Gastrocnemius medialis (tissue), 4 donors: ENCODE measurements around the gene TFCP2L1. TPM values are rescaled to one million over a fixed set of nuclear protein-coding genes. Genes with fewer than 3 reads are reported as not detected.

Source experiments
- ATAC-seq, 2 donors: fragments of 150-250 bp; one replicate each; pipeline ENCODE4 v1.9.1; 2016
- DNase-seq, 2 donors: peaks; one replicate each; pipeline ENCODE4 v3.0.0-alpha.2; 2019
- H3K27ac ChIP-seq, 4 donors: fragments of 200-600 bp; sonication (generic); 1 replicate in 1 of 4; 2 replicates in 3 of 4; pipeline ENCODE4 v1.5.1; 2016 to 2018; ENCODE audit warnings: mild to moderate bottlenecking in 2 of 4, moderate library complexity in 1 of 4
- H3K27me3 ChIP-seq, 3 donors: fragments of 200-600 bp; sonication (generic) in 2 of 3; 1 replicate in 1 of 3; 2 replicates in 2 of 3; pipeline versions ENCODE4 v1.5.1 to v1.6.0; 2016 to 2019; ENCODE audit warnings: mild to moderate bottlenecking in 1 of 3, moderate library complexity in 1 of 3
- H3K36me3 ChIP-seq, 2 donors: fragments of 200-600 bp; sonication (generic) in 1 of 2; one replicate each; pipeline ENCODE4 v1.5.1; 2017 to 2018
- H3K4me1 ChIP-seq, 2 donors: fragments of 200-600 bp; sonication (generic) in 1 of 2; one replicate each; pipeline ENCODE4 v1.5.1; 2016 to 2017; ENCODE audit warnings: mild to moderate bottlenecking in 2 of 2
- H3K4me3 ChIP-seq, 4 donors: fragments of 200-600 bp; sonication (generic) in 3 of 4; 1 replicate in 1 of 4; 2 replicates in 3 of 4; pipeline ENCODE4 v1.5.1; 2016 to 2019; ENCODE audit warnings: mild to moderate bottlenecking in 2 of 4
- H3K9me3 ChIP-seq, 3 donors: fragments of 200-600 bp; sonication (generic) in 2 of 3; 1 replicate in 1 of 3; 2 replicates in 2 of 3; pipeline ENCODE4 v1.5.1; 2016 to 2019
- POLR2A ChIP-seq, 2 donors: fragments of 450-650 bp; IDR thresholded peaks; one replicate each; pipeline ENCODE4 v1.6.1; 2017; ENCODE audit warnings: antibody characterized with exemption in 2 of 2, mild to moderate bottlenecking in 2 of 2, moderate library complexity in 2 of 2
- in situ Hi-C, 4 donors: fragments of 200-750 bp; cut with MboI; loops; one replicate each; pipeline versions ENCODE4 v1.15.0 to v1.8.0; 2017; ENCODE audit warnings: low sequenced_read_pairs in 4 of 4
- intact Hi-C: fragments of 100-400 bp; cut with DNase I; formaldehyde crosslinking; loops from one replicate; pipeline ENCODE4 v1.15.1; 2023; ENCODE audit warnings: low total_unique reads
- total RNA-seq, 4 donors: library from RNA; depleted of rRNA; stranded (reverse); fragments of >200 nt; gene quantifications; one replicate each; pipeline versions ENCODE4 v1.1.0 to v1.2.3, GENCODE V29; 2016
- TF ChIP-seq, protein P1 (sequence below), 5 experiments: fragments of 450-650 bp in 3 of 5; fragments of 200-600 bp in 2 of 5; sonication (generic) in 2 of 5; IDR thresholded peaks in 4 of 5; conservative IDR thresholded peaks in 1 of 5; 1 replicate in 4 of 5; 2 replicates in 1 of 5; pipeline ENCODE4 v1.5.1; 2016 to 2019; ENCODE audit warnings: antibody characterized with exemption in 5 of 5, mild to moderate bottlenecking in 3 of 5, moderate library complexity in 3 of 5

TFCP2L1 gene
- total RNA-seq, 4 donors from 2014 or later, result 1.2 to 3.2 (median 1.8) TPM

DNA sequence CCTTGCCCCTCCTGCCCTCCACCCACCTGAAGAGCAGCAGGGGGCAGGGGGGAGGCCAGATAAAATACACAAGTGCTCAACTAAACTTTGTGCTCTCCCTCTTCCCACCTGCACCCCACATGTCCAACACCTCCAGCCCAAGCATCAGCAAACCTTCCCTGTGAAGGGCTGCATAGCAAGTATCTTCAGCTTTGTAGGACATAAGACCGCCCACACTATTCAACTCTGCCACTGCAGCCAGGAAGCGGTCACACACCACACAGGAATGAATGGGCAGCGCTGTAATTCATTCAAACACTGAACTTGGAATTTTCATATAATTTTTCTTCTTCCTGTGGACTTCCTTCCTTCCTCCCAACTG lies 27.5 kb downstream of the TFCP2L1 start:
- Histone ChIP-seq H3K36me3 (no peaks in the 10 kb centered on the region), H3K4me3 (no peak overlapping the region), H3K27ac (no peak overlapping the region), H3K27me3 (no peaks in the 10 kb centered on the region), H3K9me3 (no peaks in the 10 kb centered on the region), H3K4me1 (no peaks in the 10 kb centered on the region)
- TF ChIP-seq, protein P1, sequence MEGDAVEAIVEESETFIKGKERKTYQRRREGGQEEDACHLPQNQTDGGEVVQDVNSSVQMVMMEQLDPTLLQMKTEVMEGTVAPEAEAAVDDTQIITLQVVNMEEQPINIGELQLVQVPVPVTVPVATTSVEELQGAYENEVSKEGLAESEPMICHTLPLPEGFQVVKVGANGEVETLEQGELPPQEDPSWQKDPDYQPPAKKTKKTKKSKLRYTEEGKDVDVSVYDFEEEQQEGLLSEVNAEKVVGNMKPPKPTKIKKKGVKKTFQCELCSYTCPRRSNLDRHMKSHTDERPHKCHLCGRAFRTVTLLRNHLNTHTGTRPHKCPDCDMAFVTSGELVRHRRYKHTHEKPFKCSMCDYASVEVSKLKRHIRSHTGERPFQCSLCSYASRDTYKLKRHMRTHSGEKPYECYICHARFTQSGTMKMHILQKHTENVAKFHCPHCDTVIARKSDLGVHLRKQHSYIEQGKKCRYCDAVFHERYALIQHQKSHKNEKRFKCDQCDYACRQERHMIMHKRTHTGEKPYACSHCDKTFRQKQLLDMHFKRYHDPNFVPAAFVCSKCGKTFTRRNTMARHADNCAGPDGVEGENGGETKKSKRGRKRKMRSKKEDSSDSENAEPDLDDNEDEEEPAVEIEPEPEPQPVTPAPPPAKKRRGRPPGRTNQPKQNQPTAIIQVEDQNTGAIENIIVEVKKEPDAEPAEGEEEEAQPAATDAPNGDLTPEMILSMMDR (IDR thresholded peaks at IDR 0.05 in 4 of 5, conservative IDR thresholded peaks at IDR 0.05 in 1 of 5), result no peak
- TF ChIP-seq POLR2A (IDR thresholded peaks at IDR 0.05), result no peak
- ATAC-seq, result no peak
- in situ Hi-C loops, result no loop called here
- no peak for DNase-seq
- intact Hi-C loops, result no loop called here

DNA sequence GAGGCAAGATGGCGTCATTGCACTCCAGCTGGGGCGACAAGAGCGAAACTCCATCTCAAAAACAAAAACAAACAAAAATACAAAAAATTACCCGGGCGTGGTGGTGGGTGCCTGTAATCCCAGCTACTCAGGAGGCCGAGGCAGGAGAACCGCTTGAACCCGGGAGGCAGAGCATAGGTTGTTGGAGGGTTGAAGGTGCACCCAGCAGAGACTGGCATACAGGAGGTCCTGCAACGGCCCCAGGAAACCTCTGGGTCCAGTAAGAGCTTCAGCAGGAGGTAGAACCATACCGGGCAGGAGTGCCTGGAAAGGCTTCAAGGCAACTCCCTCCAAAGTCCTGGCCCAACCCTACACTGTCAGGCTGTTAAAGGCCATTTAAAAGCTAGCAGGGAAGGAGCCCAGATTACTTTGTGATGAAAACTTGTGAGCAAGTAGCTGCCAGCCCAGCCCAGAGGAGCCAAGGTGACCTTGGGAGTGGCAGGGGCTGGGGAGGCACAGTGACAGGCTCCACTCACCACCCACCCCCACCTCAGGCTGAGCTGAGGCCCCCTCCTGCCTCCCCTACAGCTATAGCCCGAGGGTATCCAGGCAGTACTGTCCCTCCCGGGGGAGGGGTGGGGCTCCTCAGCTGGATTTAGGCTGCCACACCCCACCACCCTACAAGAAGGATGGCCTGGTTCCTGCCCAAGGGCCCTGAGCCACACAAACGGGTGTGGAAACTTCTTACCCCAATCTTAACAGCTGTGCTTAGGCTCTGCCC lies 28.1 kb downstream of the TFCP2L1 start:
- H3K9me3 ChIP-seq, result no peaks in the 10 kb centered on the region
- DNase-seq, result no peak
- TF ChIP-seq POLR2A (IDR thresholded peaks at IDR 0.05), result no peak
- TF ChIP-seq, protein P1 (IDR thresholded peaks at IDR 0.05 in 4 of 5, conservative IDR thresholded peaks at IDR 0.05 in 1 of 5), result no peak
- no peak overlapping the region for H3K4me3 ChIP-seq
- intact Hi-C loops (no loop called here), in situ Hi-C loops (no loop called here)
- no peaks in the 10 kb centered on the region for H3K4me1 ChIP-seq
- no peaks in the 10 kb centered on the region for H3K36me3 ChIP-seq
- no peak for ATAC-seq
- no peaks in the 10 kb centered on the region for H3K27me3 ChIP-seq
- no peak overlapping the region for H3K27ac ChIP-seq

DNA sequence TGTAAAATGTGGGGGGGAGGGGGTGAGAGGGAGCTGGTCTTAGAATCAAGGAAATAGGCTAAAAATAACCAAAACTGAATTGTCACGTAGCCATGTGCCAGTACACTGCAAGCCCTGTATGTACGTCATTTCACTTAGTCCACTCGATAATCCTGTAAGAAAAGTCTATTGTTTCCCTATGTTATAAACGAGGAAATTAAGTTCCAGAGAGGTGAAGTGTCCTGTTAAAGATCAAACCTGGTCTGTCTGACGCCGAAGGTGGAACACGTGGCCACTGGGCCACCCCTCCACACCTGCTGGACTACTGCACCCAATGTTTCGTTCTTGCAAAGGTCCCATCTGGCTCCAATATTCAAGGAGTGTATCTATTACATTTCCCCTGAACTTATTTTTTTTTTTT lies 29.6 kb downstream of the TFCP2L1 start:
- ATAC-seq (no peak), DNase-seq (no peak)
- Histone ChIP-seq H3K4me3 (no peak overlapping the region), H3K9me3 (no peaks in the 10 kb centered on the region), H3K27ac (no peak overlapping the region), H3K4me1 (no peaks in the 10 kb centered on the region), H3K36me3 (no peaks in the 10 kb centered on the region), H3K27me3 (no peaks in the 10 kb centered on the region)
- intact Hi-C loops, result no loop called here
- in situ Hi-C loops, result no loop called here
- TF ChIP-seq, protein P1 (IDR thresholded peaks at IDR 0.05 in 4 of 5, conservative IDR thresholded peaks at IDR 0.05 in 1 of 5), result no peak
- no peak for TF ChIP-seq POLR2A (IDR thresholded peaks at IDR 0.05)

DNA sequence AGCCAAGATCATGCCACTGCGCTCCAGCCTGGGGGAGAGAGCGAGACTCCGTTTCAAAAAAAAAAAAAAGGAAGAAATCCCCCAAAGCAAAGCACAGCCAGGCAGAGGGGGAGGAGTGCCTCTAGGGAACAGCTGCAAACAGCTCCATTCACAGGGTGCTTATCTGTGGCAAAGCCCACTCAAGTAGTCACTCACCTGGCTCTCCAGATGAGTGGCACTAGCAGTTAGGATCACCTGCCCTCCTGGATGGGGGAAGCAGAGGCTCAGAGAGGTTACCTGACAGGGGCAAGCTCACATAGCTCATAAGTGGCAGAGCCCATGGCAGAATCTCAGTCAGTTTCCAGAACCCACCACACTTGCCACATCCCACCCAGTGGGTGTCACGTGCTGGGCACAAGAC lies 30.3 kb downstream of the TFCP2L1 start:
- in situ Hi-C loops, result no loop called here
- H3K4me1 ChIP-seq, result no peaks in the 10 kb centered on the region
- no peak for DNase-seq
- intact Hi-C loops, result no loop called here
- no peak for ATAC-seq
- H3K36me3 ChIP-seq, result no peaks in the 10 kb centered on the region
- H3K27ac ChIP-seq, result no peak overlapping the region
- TF ChIP-seq POLR2A (IDR thresholded peaks at IDR 0.05), result no peak
- TF ChIP-seq, protein P1 (IDR thresholded peaks at IDR 0.05 in 4 of 5, conservative IDR thresholded peaks at IDR 0.05 in 1 of 5), result no peak
- H3K27me3 ChIP-seq, result no peaks in the 10 kb centered on the region
- no peaks in the 10 kb centered on the region for H3K9me3 ChIP-seq
- no peak overlapping the region for H3K4me3 ChIP-seq
